GM21529 (cell line): ENCODE data around the gene B4GALNT4.
"Not testable (repeated sequence)": the region's sequence is repeated elsewhere in the genome, so short reads cannot be mapped to it uniquely, and the experiment has no call there.

Source experiments
- ATAC-seq: cut with Tn5 transposase; IDR thresholded peaks from one replicate; pipeline ENCODE4 v1.9.1; 2021; ENCODE audit not compliant: unreplicated experiment

The B4GALNT4 gene

DNA sequence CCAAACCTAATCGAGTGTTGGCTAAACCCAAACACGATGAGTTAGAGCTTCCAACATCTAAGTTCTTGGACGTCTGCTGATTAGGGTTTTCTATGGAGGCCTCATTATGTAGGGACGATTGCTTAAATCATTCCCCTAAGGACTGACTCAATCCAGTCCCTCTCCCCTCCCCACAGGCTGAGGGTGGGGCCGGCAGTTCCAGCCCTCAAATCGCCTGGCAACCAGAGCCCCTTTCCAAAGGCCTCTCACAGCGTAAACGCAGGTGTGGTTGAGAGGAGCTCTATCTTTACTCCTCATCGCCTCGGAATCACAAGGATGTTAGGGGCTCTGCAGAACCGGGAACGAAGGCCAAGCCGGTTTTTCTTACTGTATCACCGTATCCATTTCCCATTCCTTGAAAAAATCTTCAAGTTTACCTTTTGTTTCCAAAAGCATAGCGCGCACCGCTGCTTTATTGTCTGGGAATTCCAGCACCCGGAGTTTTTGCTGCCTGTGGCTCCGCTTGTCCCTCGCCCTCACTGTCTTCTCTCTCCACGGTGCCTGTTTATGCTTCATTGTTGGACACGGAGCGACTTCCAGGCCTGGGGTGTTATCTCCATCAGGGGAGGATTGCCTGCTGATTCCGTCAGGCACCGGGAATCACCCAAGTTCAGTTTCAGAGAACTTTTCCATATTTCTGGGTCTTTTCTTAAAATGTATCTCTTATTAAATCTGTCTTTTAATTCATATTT, 34.9 kb upstream of the B4GALNT4 start:
- no peak for ATAC-seq

DNA sequence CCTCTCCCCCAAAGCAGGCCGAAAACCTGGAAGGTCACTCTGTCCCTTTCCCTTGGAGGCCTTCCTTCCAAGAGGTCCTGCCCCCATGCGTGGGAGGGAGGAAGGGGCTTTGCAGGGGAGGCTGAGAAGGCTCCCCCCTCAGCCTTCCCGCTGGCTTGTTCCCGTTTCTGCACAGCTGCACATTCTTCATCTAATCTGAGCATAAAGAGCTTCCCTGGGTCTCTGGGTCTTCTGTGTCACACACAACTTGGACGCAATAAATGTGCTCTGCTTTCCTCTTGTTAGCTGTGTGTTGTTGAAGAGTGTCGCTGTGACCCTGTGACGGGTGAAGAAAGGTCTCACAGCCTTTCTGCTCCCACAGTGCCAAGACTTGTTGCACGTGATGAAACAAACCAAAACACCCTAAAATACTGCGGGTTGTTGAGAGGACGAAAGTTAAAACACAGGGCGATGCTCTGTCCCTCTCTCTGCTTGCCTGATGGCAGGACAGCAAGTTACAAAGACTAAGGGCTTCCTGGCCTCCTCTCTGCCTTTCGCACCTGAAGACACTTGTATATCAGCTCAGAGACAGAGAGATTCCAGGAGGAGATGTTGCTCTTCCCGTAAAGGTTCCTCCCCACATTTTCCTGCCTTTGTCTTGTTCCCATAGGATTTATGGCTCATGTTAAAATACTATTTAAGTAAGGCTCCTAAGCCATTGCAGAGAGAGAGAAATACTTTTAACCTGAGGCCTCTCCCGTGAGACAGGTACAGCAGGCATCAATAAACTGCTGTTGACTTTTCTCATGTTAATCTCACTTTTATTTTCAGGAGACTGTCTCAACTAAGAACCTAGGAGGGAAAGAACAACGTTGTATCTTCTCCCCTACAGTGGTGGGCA, 33.3 kb upstream of the B4GALNT4 start:
- ATAC-seq = no peak

DNA sequence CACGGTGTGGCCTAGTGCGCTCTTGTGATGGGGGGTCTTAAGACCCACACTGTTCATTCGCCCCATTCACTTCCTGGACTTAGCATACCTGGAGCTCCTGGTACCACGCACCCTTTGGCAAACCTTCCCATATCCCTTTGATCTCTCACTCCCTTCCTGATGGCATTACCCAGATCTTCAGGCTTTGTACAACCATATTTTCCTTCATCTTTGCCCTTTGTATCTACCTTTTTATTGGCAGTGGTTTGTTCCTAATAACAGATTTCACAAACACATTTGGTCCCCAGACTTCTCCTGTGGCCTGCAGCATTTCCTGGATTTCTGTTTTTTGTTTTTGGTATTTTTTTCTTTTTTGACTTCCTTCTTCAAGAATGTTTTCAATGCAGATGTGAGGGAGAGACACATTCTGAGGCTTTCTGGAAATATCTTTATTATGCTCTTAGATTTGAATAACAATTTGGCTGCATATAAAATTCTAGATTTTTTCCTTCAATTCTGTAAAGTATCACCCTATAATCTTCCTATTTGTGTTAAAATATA, 32.6 kb upstream of the B4GALNT4 start:
- no peak for ATAC-seq

DNA sequence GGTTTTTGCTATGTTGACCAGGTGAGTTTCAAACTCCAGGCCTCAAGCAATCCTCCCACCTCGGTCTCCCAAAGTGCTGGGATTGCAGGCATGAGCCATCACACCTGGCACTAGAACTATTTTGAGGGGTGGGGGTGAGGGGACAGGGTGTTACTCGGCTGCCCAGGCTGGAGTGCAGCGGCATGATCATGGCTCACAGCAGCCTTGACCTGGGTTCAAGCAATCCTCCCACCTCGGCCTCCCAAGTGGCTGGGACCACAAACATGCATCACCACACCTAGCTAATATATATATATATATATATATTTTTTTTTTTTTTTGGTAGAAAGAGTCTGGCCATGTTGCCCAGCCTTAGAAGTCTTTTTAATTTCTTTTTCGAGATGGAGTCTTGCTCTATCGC, 31.6 kb upstream of the B4GALNT4 start:
- ATAC-seq = no peak

DNA sequence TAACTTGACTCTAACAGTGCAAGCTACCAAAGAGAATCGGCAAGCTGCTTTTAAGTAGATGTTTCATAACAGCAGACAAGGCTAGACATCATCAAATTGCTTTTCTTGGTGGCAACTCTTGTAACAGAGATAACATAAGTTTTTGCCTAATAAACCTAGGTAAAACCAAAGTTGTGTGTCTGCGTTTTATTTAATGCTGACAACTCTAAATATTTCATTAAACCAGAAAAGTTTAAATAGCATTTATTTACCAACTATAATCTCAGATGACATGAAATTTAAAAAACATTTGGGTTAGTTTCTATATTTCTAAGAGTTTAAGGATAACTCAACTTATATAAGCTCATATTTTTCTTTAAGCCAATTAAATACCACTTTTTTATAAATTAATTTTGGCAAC, 29.3 kb upstream of the B4GALNT4 start:
- ATAC-seq = no peak

GRCh38 chr11:340539-341512, 28.5 kb upstream of the B4GALNT4 start:
- ATAC-seq = no peak

DNA sequence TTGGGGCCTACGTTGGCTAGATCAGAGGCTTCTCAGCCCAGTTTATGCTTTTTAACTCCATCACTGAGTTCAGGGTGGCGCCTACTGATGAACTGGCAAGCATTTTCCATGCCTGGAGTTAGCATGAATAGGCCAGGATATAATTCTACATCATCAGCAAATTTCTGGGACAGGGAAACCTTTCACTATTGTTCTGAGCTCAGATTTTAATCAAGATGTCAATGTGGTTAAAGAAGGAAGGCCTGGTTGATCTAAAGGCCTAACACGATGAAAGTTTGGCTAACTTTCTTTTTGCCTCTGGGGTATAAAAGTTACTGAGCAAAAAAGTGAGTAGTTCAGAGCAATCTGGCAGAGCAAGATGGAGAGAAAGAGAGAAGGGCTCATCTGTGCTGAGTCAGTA, 27.0 kb upstream of the B4GALNT4 start:
- ATAC-seq = no peak

GRCh38 chr11:344836-345578, 24.3 kb upstream of the B4GALNT4 start:
- ATAC-seq = no peak

- ATAC-seq = no peak
These were observed 22.8 kb upstream of the B4GALNT4 start for GRCh38 chr11:346529-346928.

GRCh38 chr11:349270-349954, 19.9 kb upstream of the B4GALNT4 start:
- ATAC-seq = not testable (repeated sequence)

GRCh38 chr11:350033-350722, 19.1 kb upstream of the B4GALNT4 start:
- ATAC-seq = not testable (repeated sequence)

DNA sequence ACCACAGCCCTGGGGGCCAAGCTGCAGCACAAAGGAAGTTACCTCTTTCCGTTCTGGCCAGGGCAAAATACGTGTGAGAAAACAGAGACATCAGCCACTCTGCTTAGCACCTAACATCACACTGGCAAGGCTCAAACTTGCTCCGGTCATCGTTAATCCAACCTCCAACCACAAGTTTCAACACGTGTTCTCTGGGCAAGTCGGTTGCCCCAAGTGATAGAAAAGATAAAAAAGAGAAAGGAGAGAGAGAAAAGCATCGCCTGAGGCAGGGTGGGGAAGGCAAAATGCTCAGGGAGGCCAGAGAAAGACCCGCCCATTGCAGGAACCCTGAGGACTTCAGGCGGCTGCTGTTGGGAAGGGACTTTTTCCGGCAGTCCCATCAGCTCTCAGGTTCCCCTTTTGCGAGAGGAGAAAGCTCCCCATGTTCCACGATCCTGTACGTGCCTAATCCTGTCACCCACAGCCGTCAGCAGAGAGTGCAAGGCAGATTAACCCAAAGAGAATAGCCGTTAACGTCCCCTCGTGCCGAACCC, 18.5 kb upstream of the B4GALNT4 start:
- ATAC-seq = peak; percentile 38

DNA sequence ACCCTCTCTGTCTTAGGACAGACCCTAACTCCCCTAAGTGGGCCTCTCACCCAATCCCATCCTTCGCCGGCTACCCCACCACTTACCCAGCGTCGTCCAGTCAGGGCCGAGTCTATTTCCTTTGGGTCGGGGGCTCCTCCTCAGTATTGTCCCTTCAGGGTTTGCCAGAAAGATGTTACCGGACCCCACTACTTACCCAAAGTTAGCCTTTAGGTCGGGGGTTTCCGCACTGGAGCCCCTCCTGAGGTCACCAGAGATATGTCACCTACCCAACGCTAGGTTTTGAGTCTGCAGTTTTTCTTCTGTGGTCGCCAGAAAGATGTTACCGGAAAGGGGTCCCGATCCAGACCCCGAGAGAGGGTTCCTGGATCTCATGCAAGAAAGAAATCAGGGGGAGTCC, 17.9 kb upstream of the B4GALNT4 start:
- no peak for ATAC-seq

GRCh38 chr11:352456-353031, 16.8 kb upstream of the B4GALNT4 start:
- ATAC-seq = no peak

GRCh38 chr11:353179-353873, 16.0 kb upstream of the B4GALNT4 start:
- no peak for ATAC-seq

DNA sequence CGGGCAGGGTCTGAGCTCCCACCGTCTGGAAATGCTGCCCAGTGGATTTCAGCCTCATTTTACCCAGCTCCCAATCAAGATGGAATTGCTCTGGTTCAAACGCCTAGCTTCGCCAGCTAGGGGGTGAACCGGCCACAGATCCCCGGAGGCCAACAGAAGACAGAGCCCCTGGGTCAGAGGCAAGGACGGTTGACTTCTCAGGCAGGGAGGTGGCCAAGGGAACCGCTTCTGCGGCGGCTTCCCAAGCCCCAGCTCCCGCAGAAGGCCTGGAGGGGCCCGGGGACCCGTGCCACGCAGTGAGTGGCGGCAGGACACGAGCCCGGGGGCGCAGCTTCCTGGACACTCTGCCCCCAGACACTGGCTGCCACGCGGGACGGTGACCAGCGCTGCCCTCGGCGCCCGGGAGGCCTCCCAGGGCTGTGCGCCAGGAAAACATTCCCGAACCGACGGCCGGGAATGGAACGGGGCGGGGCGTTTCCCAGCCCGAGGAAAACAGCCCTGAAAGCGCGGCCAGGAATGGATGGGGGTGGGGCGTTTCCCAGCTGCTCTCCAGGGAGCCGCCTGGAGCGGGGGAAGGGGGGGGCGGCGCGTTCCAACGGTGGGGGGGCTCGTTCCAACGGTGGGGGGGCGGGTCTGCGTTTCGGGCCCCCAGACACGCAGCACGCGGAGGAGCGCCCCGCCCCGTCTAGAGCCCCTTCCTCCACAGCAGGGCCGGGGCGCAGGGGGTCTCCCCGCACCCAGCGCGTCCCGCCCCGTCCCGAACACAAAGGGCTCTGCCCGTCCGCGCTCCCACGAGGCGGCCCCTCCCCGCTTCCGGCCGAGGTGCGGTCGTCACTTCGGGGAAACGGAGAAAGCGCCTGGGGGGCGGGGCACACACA, 13.5 kb upstream of the B4GALNT4 start:
- ATAC-seq = peak; percentile 69

DNA sequence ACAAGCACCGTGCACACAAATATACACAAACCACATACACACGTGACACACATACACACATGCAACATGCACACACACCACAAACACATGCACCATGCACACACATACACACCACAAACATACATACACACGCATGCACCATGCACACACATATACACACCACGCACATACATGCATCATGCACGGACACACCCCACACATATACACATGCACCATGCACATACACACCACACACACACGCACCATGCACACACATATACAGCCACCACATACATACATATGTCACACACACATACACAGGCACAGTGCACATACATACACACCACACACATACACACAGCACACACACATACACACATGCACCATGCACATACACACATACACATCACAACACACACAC, 12.7 kb upstream of the B4GALNT4 start:
- ATAC-seq = no peak
